ENCODE data around the gene CHST7. TPM values are rescaled to one million over a fixed set of nuclear protein-coding genes. Genes with fewer than 3 reads are reported as not detected.

CHST7 gene
- polyA plus RNA-seq, 4 donors = 1.7 to 2.4 (median 2.2) TPM

GRCh38 chrX:46601283-46601682 lies 27.7 kb downstream of the CHST7 start:
- no peak for DNase-seq (ENCODE audit: low read depth in 4 of 4, low spot score in 3 of 4)

- DNase-seq (ENCODE audit: low read depth in 4 of 4, low spot score in 3 of 4) = no peak
Measured at GRCh38 chrX:46602468-46603102, 29.0 kb downstream of the CHST7 start.

GRCh38 chrX:46607916-46608315 lies 34.4 kb downstream of the CHST7 start:
- DNase-seq (ENCODE audit: low read depth in 4 of 4, low spot score in 3 of 4) = no peak

- no peak for DNase-seq (ENCODE audit: low read depth in 4 of 4, low spot score in 3 of 4)
Measured at GRCh38 chrX:46610070-46610658, 36.6 kb downstream of the CHST7 start.

GRCh38 chrX:46611658-46612362 lies 38.2 kb downstream of the CHST7 start:
- no peak for DNase-seq (ENCODE audit: low read depth in 4 of 4, low spot score in 3 of 4)

- DNase-seq (ENCODE audit: low read depth in 4 of 4, low spot score in 3 of 4) = no peak
Measured at GRCh38 chrX:46617906-46618305, 44.3 kb downstream of the CHST7 start.

- DNase-seq (ENCODE audit: low read depth in 4 of 4, low spot score in 3 of 4) = no peak
Measured at GRCh38 chrX:46618947-46619346, 45.4 kb downstream of the CHST7 start.

- no peak for DNase-seq (ENCODE audit: low read depth in 4 of 4, low spot score in 3 of 4)
Measured at GRCh38 chrX:46620505-46620904, 46.9 kb downstream of the CHST7 start.

- no peak for DNase-seq (ENCODE audit: low read depth in 4 of 4, low spot score in 3 of 4)
Measured at GRCh38 chrX:46621572-46621971, 48.0 kb downstream of the CHST7 start.

- no peak for DNase-seq (ENCODE audit: low read depth in 4 of 4, low spot score in 3 of 4)
Measured at GRCh38 chrX:46624090-46624786, 50.7 kb downstream of the CHST7 start.

- no peak for DNase-seq (ENCODE audit: low read depth in 4 of 4, low spot score in 3 of 4)
Measured at GRCh38 chrX:46626566-46626965, 53.0 kb downstream of the CHST7 start.

GRCh38 chrX:46627062-46627461 lies 53.5 kb downstream of the CHST7 start:
- DNase-seq (ENCODE audit: low read depth in 4 of 4, low spot score in 3 of 4) = no peak

GRCh38 chrX:46627711-46628419 lies 54.3 kb downstream of the CHST7 start:
- DNase-seq (ENCODE audit: low read depth in 4 of 4, low spot score in 3 of 4) = no peak

- DNase-seq (ENCODE audit: low read depth in 4 of 4, low spot score in 3 of 4) = no peak
Measured at GRCh38 chrX:46628460-46629371, 55.2 kb downstream of the CHST7 start.

- DNase-seq (ENCODE audit: low read depth in 4 of 4, low spot score in 3 of 4) = no peak
Measured at GRCh38 chrX:46630141-46630540, 56.6 kb downstream of the CHST7 start.

- no peak for DNase-seq (ENCODE audit: low read depth in 4 of 4, low spot score in 3 of 4)
Measured at GRCh38 chrX:46634577-46634976, 61.0 kb downstream of the CHST7 start.

GRCh38 chrX:46635186-46635585 lies 61.6 kb downstream of the CHST7 start:
- DNase-seq (ENCODE audit: low read depth in 4 of 4, low spot score in 3 of 4) = no peak

GRCh38 chrX:46636223-46636622 lies 62.7 kb downstream of the CHST7 start:
- no peak for DNase-seq (ENCODE audit: low read depth in 4 of 4, low spot score in 3 of 4)

- no peak for DNase-seq (ENCODE audit: low read depth in 4 of 4, low spot score in 3 of 4)
Measured at GRCh38 chrX:46637938-46638337, 64.4 kb downstream of the CHST7 start.

- no peak for DNase-seq (ENCODE audit: low read depth in 4 of 4, low spot score in 3 of 4)
Measured at GRCh38 chrX:46642145-46642544, 68.6 kb downstream of the CHST7 start.
